Endothelial cell of umbilical vein (primary cell): ENCODE results near the gene TRPM5. TPM values are rescaled to one million over a fixed set of nuclear protein-coding genes. Genes with fewer than 3 reads are reported as not detected.

Source experiments
- BruUV-seq: library from RNA; stranded (reverse); fragments of 400-500 nt; replicated peaks from 2 replicates; lab custom pipeline; 2021; lab: Mats Ljungman, UMichigan
- CTCF ChIA-PET: fragments of 300-600, 350-600 bp; sonication (Branson Sonifier 250); formaldehyde crosslinking; loops from one replicate; lab custom pipeline; 2021; ENCODE audit warnings: antibody characterized with exemption, inconsistent platforms; lab: Charles Lee
- POLR2A ChIA-PET: fragments of 300-600, 350-600 bp; sonication (Branson Sonifier 250); formaldehyde crosslinking; loops from one replicate; lab custom pipeline; 2021; ENCODE audit warnings: antibody characterized with exemption, inconsistent platforms; lab: Charles Lee
- DNase-seq: peaks from one replicate; pipeline ENCODE4 v3.0.0-alpha.2; 2011; ENCODE audit warnings: low read depth, low spot score
- FAIRE-seq: peaks from 2 replicates; lab custom pipeline; 2011; peaks lifted over from hg19 to GRCh38; lab: Jason Lieb, UNC
- H2AFZ ChIP-seq: 2 replicates; pipeline ENCODE4 v1.6.0; 2012; ENCODE audit warnings: low read depth, low read length, control low read depth, inconsistent platforms
- H3K27ac ChIP-seq: 2 replicates; pipeline ENCODE4 v1.5.1; 2011; ENCODE audit warnings: low read depth, mild to moderate bottlenecking, control low read depth, low read length, moderate library complexity; ENCODE audit not compliant: insufficient read depth
- H3K27me3 ChIP-seq, 2 experiments: 2 replicates each; pipeline versions ENCODE4 v1.6.0 to v1.6.1; 2011; ENCODE audit warnings: low read length in 2 of 2, mixed read lengths in 1 of 2; ENCODE audit not compliant: control insufficient read depth in 2 of 2, insufficient read depth in 2 of 2
- H3K36me3 ChIP-seq, 2 experiments: 2 replicates in 1 of 2; 3 replicates in 1 of 2; pipeline ENCODE4 v1.5.1; 2011; ENCODE audit warnings: low read length in 2 of 2, mild to moderate bottlenecking in 1 of 2, moderate library complexity in 1 of 2; ENCODE audit not compliant: control insufficient read depth in 2 of 2, insufficient read depth in 2 of 2; ENCODE audit errors: extremely low read depth in 1 of 2
- H3K4me1 ChIP-seq: 3 replicates; pipeline ENCODE4 v1.5.1; 2011; ENCODE audit warnings: mild to moderate bottlenecking, low read length; ENCODE audit not compliant: control insufficient read depth, insufficient read depth; ENCODE audit errors: extremely low read depth
- H3K4me2 ChIP-seq: 2 replicates; pipeline ENCODE4 v1.6.1; 2011; ENCODE audit warnings: low read length, control low read depth, mixed read lengths; ENCODE audit not compliant: insufficient read depth
- H3K4me3 ChIP-seq, 3 experiments: fragments of 200-600 bp in 1 of 3; sonication (generic), shearing (Covaris generic) in 1 of 3; replicated peaks in 1 of 3; 2 replicates each; pipeline ENCODE4 v1.5.1; 2011 to 2016; ENCODE audit warnings: control low read depth in 3 of 3, low read length in 3 of 3, mild to moderate bottlenecking in 2 of 3, inconsistent platforms in 1 of 3, low read depth in 1 of 3, moderate library complexity in 1 of 3; ENCODE audit not compliant: insufficient read depth in 1 of 3
- H3K79me2 ChIP-seq: 2 replicates; pipeline ENCODE4 v1.6.0; 2012; ENCODE audit warnings: low read length, inconsistent platforms; ENCODE audit not compliant: control insufficient read depth, insufficient read depth
- H3K9ac ChIP-seq: replicated peaks from 2 replicates; pipeline ENCODE3; 2011; ENCODE audit warnings: low read length, control low read depth; ENCODE audit not compliant: insufficient read depth; ENCODE audit errors: extremely low read depth
- H3K9me1 ChIP-seq: replicated peaks from 3 replicates; pipeline ENCODE4 v1.6.0; 2011; ENCODE audit warnings: mild to moderate bottlenecking, low read length; ENCODE audit not compliant: control insufficient read depth, insufficient read depth; ENCODE audit errors: extremely low read depth
- H3K9me3 ChIP-seq: replicated peaks from 2 replicates; pipeline ENCODE4 v1.5.1; 2012; ENCODE audit warnings: low read length, inconsistent platforms; ENCODE audit not compliant: control insufficient read depth, insufficient read depth
- H4K20me1 ChIP-seq: replicated peaks from 2 replicates; pipeline ENCODE3; 2011; ENCODE audit warnings: mild to moderate bottlenecking, low read length; ENCODE audit not compliant: control insufficient read depth, insufficient read depth; ENCODE audit errors: extremely low read depth
- EZH2 ChIP-seq: IDR thresholded peaks from 2 replicates; pipeline ENCODE4 v1.6.1; 2012; ENCODE audit warnings: borderline replicate concordance, low read depth, mild to moderate bottlenecking, moderate library complexity, low read length, inconsistent platforms; ENCODE audit not compliant: severe bottlenecking
- FOS ChIP-seq: IDR thresholded peaks from 2 replicates; pipeline ENCODE4 v1.6.1; 2011; ENCODE audit warnings: mild to moderate bottlenecking, low read length, moderate library complexity, borderline replicate concordance; ENCODE audit not compliant: insufficient read depth
- GATA2 ChIP-seq: IDR thresholded peaks from 2 replicates; pipeline ENCODE4 v1.7.0; 2011; ENCODE audit warnings: low read depth, mild to moderate bottlenecking, moderate library complexity, mixed read lengths, low read length; ENCODE audit not compliant: insufficient read length, insufficient read depth
- JUN ChIP-seq: IDR thresholded peaks from 2 replicates; pipeline ENCODE4 v1.6.1; 2011; ENCODE audit warnings: borderline replicate concordance, low read depth; ENCODE audit not compliant: insufficient read length, insufficient read depth
- MAX ChIP-seq: IDR thresholded peaks from 2 replicates; pipeline ENCODE4 v1.6.1; 2011; ENCODE audit not compliant: insufficient read depth, insufficient read length
- POLR2A ChIP-seq: IDR thresholded peaks from 2 replicates; pipeline ENCODE4 v1.6.1; 2012; ENCODE audit warnings: low read depth, mild to moderate bottlenecking, control low read depth, low read length
- POLR2AphosphoS5 ChIP-seq: IDR thresholded peaks from 2 replicates; pipeline ENCODE4 v1.6.1; 2012; ENCODE audit warnings: low read depth, mild to moderate bottlenecking, control low read depth, low read length, moderate library complexity; ENCODE audit not compliant: insufficient read depth
- dilution Hi-C: fragments of 300-500 bp; cut with MboI; formaldehyde crosslinking; loops from one replicate; pipeline ENCODE4 v1.15.0; 2019; ENCODE audit warnings: low sequenced_read_pairs; ENCODE audit not compliant: extremely low pct_ligation_motif_present
- intact Hi-C: fragments of 100-400 bp; cut with micrococcal nuclease; formaldehyde crosslinking; loops from one replicate; pipeline ENCODE4 v1.10.0; 2022
- polyA plus RNA-seq, 4 experiments: library from polyadenylated mRNA; depleted of rRNA in 3 of 4; stranded (reverse) in 3 of 4; unstranded in 1 of 4; fragments of >200 nt; gene quantifications; 2 replicates each; pipeline versions ENCODE4 v1.2.1 to v1.2.3, GENCODE V29; 2011 to 2012; ENCODE audit warnings: missing spikeins in 1 of 4
- total RNA-seq: library from RNA; stranded (reverse); gene quantifications from 2 replicates; pipeline ENCODE4 v1.2.3, GENCODE V29; 2021

Gene TRPM5
- total and polyA plus RNA-seq, 2 donors (not counting 3 experiments of a cell fraction or from before 2014, with no cell fraction given), result not detected

GRCh38 chr11:2482204-2482603 is 37.9 kb upstream of the TRPM5 start:
- H3K4me1 ChIP-seq, result no peaks in the 10 kb centered on the region
- H3K27me3 ChIP-seq, result no peaks in the 10 kb centered on the region
- ChIA-PET POLR2A (no interaction called here), CTCF (no interaction called here)
- no peak overlapping the region for H3K4me2 ChIP-seq
- dilution Hi-C loops (no loop called here), intact Hi-C loops (no loop called here)
- H2AFZ ChIP-seq, result no peak overlapping the region
- no TSS peak for BruUV-seq
- TF ChIP-seq POLR2AphosphoS5 (no peak), JUN (no peak), POLR2A (no peak), GATA2 (no peak), MAX (no peak), EZH2 (no peak)
- FAIRE-seq (no peak), DNase-seq (no peak)
- no peaks in the 10 kb centered on the region for H3K36me3 ChIP-seq
- no peaks in the 10 kb centered on the region for H3K9me1 ChIP-seq
- H3K9me3 ChIP-seq, result no peaks in the 10 kb centered on the region
- no peaks in the 10 kb centered on the region for H4K20me1 ChIP-seq
- no peak overlapping the region for H3K27ac ChIP-seq
- no peak overlapping the region for H3K4me3 ChIP-seq
- no peaks in the 10 kb centered on the region for H3K79me2 ChIP-seq
- no peak overlapping the region for H3K9ac ChIP-seq

GRCh38 chr11:2481253-2481652 is 36.9 kb upstream of the TRPM5 start:
- no peak overlapping the region for H3K4me3 ChIP-seq
- no peaks in the 10 kb centered on the region for H3K9me3 ChIP-seq
- H3K79me2 ChIP-seq, result no peaks in the 10 kb centered on the region
- no peak for FAIRE-seq
- no peak overlapping the region for H3K27ac ChIP-seq
- H2AFZ ChIP-seq, result no peak overlapping the region
- BruUV-seq, result no TSS peak
- H3K27me3 ChIP-seq, result no peaks in the 10 kb centered on the region
- H3K4me2 ChIP-seq, result no peak overlapping the region
- H3K9ac ChIP-seq, result no peak overlapping the region
- TF ChIP-seq FOS (no peak), GATA2 (no peak), JUN (no peak)
- no peaks in the 10 kb centered on the region for H4K20me1 ChIP-seq
- no peaks in the 10 kb centered on the region for H3K36me3 ChIP-seq
- H3K4me1 ChIP-seq, result no peaks in the 10 kb centered on the region
- intact Hi-C loops, result no loop called here
- dilution Hi-C loops, result no loop called here
- no peak for DNase-seq
- POLR2A ChIA-PET, result no interaction called here
- CTCF ChIA-PET, result no interaction called here
- H3K9me1 ChIP-seq, result no peaks in the 10 kb centered on the region
